SU-DHL-6 (cell line): ENCODE measurements around the gene NFIC.

Source experiments
- CTCF ChIP-seq: fragments of 200-600 bp; sonication (generic); IDR thresholded peaks from one replicate; pipeline ENCODE4 v1.5.1; 2017; ENCODE audit warnings: antibody characterized with exemption, mild to moderate bottlenecking, low read length, moderate library complexity; ENCODE audit not compliant: insufficient read depth, poor library complexity, severe bottlenecking
- EZH2phosphoT487 ChIP-seq: fragments of 200-600 bp; sonication (generic), shearing (Covaris generic); conservative IDR thresholded peaks from 2 replicates; pipeline ENCODE4 v1.6.1; 2018; ENCODE audit warnings: mild to moderate bottlenecking, antibody characterized with exemption, low read length, moderate library complexity, mixed read lengths

GRCh38 chr19:3366753-3367627 lies 607 bp downstream of the NFIC start:
- no peak for TF ChIP-seq CTCF
- no peak for TF ChIP-seq EZH2phosphoT487
